Amniotic stem cell (primary cell): ENCODE results near the gene TAS2R38.
"Not testable (repeated sequence)": the region's sequence is repeated elsewhere in the genome, so short reads cannot be mapped to it uniquely, and the experiment has no call there.

Experiments used
- DNase-seq: peaks from one replicate; lab custom pipeline; 2025; lab: John Stamatoyannopoulos, UW

TAS2R38 gene

GRCh38 chr7:141973673-141974072 is at the start of gene TAS2R38:
Gene TAS2R38, minus strand, starts transcription at chr7:141973773. Its CDS starts 84 bp downstream, at chr7:141973689.
- DNase-seq: no peak

GRCh38 chr7:142018154-142018553 is 44.6 kb upstream of the TAS2R38 start:
- no peak for DNase-seq

- DNase-seq: no peak
These were observed 43.9 kb upstream of the TAS2R38 start for GRCh38 chr7:142017451-142017850.

GRCh38 chr7:142012825-142013511 is 39.4 kb upstream of the TAS2R38 start:
- DNase-seq: no peak

DNA sequence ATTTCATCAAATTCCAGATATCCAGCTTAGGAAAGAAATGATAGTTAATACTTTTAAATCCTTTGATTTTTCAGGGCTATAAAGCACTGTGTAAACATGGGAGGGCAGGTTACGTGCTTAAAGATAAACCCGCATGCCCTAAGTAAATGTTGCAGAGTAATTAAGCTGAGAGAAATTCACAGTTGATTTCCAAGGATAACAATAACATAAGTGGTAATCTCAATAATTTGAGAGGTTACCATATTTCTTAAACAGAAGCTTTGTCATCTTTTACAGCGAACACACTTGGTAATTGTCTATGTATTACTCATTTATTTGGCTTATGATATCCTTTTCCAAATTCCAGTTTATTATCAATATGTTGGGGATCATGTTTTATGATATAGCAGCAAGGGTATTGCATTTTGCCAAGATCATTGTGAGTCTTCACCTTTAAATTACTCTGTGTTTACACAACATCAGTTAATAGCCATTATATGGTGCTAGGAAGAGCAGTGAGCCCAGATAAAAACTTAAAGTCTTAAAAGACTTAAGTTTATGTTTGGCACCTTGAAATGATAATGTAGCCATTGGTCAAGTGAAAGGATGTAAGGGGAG is 37.5 kb upstream of the TAS2R38 start:
- no peak for DNase-seq

DNA sequence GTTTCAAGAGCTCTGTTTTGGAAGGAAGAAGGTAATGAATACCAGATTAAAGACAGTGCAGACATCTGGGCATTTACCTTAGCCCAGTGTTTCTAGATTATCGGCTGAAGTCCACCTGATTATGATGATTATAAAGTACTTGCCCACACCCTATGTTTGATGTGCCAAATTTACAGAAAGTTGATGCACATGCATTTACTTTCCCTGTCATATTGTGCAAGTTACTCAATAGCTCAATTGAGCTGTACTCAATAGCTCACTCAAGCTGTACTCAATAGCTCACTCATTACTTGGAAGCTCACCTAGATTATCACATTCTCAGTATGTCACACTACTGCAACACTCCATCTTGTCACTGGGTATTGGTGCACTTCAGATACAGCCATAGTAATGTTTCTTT is 35.6 kb upstream of the TAS2R38 start:
- no peak for DNase-seq

DNA sequence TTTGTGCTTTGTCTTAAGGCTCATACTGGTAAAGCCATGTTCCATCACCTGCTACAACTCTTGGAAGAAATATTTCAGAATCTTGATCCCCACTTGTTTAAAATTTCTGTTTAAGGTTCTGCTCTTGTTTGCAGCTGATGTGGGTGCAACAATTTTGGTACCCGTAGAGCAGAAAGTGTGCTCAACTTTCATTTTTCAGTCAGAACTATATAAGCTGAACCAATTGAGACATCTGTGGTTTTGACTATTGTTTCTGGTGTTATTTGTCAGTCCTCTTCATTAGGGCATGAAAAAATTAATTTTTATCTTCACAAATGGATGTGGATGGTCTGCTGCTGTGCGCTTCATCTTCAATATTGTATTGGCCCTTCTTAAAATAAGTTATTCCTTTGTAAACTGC is 33.0 kb upstream of the TAS2R38 start:
- DNase-seq: no peak

DNA sequence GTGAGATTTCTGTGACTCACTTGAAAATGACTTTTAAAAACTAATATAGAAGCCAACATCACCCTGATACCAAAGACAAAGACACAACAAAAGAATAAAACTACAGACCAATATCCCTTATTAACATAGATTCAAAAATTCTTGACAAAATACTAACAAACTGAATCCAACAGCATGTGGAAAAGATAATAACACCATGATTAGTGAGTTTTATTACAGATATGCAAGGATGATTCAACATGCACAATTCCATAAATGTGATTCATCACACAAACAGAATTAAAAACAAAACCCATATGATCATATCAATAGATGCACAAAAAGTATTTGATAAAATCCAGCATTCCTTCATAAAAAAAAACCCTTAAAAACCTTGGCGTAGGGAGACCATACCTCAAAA is 28.6 kb upstream of the TAS2R38 start:
- no peak for DNase-seq

- DNase-seq: no peak
These were observed 27.7 kb upstream of the TAS2R38 start for GRCh38 chr7:142001163-142001874.

DNA sequence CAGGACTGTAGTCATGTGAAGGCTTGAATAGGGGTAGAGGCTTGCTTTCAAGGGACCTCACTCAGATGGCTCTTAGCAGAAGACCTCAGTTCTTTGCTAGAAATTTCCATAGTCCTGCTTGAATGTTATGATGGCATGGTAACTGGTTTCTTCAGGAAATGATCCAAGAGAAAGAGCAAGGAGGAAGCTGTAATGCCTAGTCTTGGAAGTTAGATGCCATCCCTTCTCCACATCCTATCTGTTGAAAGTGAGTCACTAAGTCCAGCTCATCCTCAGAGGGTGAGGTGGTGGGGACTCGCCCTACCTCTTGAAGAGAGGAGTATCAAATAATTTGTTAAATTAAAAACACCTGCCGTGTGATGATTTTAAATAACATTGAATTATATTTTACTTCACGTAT is 26.7 kb upstream of the TAS2R38 start:
- no peak for DNase-seq

- DNase-seq: no peak
These were observed 25.6 kb upstream of the TAS2R38 start for GRCh38 chr7:141999058-141999623.

DNA sequence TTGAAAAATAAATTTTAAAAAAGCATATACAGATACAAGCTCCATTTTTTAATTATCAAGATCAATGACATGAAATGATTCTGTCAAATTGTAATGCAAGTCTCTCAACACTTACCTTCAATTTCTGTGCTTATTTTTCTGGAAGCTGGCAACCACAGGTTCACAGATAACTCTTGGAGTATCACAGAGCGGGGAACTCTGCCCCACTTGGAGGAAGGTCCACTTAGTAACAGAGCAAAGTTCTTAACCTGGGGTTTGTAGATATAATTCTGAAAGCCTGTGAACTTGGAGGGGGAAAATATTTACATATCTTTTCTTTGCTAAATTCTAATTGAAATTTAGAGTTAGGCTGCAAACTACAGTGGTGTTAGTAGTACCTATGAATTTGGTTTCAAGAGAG is 19.8 kb upstream of the TAS2R38 start:
- DNase-seq: no peak

GRCh38 chr7:141992688-141993087 is 19.1 kb upstream of the TAS2R38 start:
- DNase-seq: no peak

DNA sequence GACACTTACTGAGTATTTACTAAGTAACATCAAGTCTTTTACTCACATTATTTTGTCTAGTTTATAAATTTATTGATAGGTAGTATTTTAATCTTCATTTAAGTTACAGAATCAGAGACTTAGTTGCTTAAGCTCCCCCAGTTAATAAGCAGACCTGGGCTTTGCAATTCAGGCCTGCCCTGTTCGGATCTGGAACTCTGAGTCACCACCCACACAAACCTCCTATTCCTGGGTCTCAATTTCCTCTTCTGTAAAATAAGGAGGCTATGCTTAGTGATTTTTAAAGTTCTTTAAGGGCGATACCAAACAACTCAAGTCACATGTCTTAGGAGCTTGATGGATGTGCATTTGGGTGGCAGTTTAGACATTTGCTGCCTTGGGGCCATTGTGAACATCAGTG is 18.6 kb upstream of the TAS2R38 start:
- DNase-seq: no peak

DNA sequence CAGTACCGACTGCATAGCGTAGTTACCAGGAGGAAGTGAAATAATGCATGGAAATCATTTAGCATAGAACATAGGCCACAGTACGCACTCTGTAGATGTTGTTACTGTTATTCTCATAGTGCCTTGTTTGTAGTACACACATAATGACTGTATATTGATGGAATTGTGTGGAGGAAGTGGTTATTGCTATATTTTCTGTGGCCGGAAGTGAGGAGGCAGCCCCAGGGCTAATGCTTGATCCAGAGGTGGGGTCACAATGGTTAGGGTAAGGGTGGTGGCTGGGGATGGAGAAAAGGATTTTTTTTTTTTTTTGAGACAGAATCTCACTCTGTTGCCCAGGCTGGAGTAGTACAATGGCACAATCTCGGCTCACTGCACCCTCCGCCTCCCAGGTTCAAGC is 17.6 kb upstream of the TAS2R38 start:
- no peak for DNase-seq

DNA sequence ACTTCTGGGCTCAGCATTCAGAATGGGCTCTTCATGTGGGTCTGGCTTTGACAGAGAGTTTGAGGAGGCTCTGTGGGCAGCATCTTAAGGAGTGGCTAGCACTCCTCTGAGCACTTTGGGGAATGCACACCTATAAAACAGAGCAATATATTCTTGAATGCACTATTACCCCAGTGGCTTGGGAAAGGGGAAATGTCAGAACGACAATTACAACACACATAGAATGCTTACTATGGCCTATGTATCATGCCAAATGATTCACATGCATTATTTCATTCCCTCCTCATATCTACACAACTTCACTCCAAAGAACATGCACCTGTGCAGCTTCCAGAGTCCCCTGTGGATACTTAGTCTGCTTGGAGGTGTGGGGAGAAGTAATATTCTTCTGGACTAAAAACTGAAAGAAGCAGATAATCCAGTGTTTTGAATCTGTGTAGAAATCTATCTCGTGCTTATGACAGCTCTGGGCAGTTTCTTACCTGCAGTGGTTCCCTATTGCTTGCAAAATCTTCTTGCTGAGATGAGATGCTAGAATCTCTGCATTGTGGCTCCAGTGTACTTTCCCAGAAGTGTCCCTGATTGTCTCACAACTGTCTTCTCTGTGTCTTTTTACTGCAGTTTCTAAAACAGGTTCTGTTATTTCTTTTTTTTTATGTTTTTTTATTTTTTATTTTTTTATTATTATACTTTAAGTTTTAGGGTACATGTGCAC is 16.6 kb upstream of the TAS2R38 start:
- no peak for DNase-seq

DNA sequence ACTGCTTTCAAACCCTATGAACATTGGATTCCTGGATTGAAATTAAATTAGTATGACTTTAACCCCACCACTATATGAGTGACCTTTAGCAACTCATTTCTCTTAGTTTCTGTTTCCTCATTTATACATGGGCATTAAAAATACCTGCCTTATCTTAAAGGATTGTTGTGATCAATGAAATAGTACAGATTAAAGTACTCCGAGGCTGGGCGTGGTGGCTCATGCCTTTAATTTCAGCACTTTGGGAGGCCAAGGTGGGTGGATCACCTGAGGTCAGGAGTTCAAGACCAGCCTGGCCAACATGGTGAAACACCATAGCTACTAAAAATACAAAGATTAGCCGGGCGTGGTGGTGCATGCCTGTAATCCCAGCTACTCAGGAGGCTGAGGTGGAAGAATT is 14.2 kb upstream of the TAS2R38 start:
- not testable (repeated sequence) for DNase-seq

DNA sequence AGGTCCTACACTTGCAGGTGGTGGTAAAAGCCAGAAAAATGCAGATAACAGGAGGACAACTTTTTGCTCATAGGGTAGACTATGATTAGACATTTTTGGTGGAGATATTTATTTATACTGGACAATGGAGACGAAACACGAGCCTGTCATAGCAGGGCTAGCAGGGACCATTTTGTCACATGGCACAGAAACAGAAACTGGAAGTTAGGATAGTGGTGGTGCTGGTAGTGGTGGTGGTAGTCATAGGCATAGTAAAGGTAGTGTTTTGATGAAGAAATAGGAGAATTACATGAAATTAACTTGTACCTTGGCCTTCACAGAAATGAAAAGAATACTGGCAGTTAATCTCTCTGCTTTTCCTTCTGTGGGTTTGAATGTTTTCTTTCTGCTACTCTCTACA is 13.3 kb upstream of the TAS2R38 start:
- DNase-seq: no peak

DNA sequence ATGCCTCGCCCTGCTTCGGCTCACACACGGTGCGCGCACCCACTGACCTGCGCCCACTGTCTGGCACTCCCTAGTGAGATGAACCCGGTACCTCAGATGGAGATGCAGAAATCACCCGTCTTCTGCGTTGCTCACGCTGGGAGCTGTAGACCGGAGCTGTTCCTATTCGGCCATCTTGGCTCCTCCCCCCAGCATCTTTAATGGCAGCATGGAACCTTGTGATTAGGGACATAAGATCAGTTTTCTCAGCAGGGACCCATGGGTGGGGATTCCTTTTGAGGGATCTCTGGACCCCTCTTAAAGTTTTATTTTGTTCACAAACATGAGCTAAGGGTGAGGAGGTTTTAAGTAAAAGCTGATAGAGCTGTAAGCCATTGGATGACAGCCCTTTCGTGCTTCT is 12.4 kb upstream of the TAS2R38 start:
- not testable (repeated sequence) for DNase-seq

GRCh38 chr7:141979568-141979967 is 6.0 kb upstream of the TAS2R38 start:
- no peak for DNase-seq

GRCh38 chr7:141978351-141978750 is 4.8 kb upstream of the TAS2R38 start:
- no peak for DNase-seq

DNA sequence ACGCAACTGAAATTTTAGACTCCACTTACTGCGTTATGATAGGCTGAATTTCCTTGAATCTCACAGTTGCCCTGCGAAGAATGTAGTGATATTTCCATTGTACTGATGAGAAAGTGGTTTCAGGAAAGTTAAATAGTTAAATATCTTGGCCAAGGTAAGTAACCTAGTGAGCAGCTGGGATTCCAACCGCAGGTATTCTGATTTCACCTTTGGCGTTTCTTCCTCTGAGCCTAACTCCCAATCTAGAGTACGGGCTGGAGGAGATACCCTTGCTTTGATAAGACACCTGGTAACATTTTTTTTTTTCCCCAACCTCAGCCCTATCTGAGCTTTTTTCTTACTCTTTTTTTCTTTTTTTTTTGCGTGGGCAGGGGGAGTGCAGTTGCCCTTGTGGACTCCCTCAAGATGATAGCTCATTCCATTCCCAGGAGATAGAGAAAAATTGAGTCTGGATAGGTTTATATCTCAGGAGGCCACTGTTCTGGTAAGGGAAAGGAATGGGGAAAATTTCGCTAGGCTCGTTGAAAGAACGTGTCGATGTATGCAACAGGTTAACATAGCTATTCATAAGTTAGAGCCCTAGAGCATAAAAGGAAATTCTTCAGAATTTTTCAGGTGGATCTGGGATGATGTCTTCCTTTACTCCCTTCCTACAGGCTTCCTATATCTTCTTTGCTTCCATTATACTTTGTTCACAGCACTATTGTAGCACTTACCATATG is 3.1 kb upstream of the TAS2R38 start:
- no peak for DNase-seq
